Measurements from ENCODE around the gene CDS2.

Gene CDS2

GRCh38 chr20:5104479-5104878 is 22.3 kb upstream of the CDS2 start:
- no peak overlapping the region for H3K27ac ChIP-seq
- TF ChIP-seq CTCF (conservative IDR thresholded peaks at IDR 0.05): no peak

- TF ChIP-seq CTCF (conservative IDR thresholded peaks at IDR 0.05): no peak
- H3K27ac ChIP-seq: no peak overlapping the region
These were observed 17.5 kb upstream of the CDS2 start for GRCh38 chr20:5109276-5109675.

DNA sequence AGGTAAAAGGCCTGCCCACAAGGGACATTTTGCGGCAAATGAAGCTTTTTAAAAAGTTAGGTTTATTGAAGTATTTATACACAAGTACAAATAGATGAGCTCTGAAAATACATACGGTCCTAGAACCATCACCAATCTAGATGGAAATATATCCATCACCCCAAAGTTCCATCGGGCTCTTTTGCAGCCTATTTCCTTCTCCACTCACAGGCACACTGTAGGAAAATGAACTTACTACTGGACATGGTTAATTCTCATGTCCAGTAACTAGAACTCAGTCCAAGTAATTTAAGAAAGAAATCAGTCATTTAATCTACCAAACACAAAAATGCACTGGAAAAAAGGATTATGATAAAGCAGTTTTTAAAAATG is 13.2 kb upstream of the CDS2 start:
- TF ChIP-seq CTCF (conservative IDR thresholded peaks at IDR 0.05): no peak
- peak overlapping the region; percentile 92 for H3K27ac ChIP-seq

DNA sequence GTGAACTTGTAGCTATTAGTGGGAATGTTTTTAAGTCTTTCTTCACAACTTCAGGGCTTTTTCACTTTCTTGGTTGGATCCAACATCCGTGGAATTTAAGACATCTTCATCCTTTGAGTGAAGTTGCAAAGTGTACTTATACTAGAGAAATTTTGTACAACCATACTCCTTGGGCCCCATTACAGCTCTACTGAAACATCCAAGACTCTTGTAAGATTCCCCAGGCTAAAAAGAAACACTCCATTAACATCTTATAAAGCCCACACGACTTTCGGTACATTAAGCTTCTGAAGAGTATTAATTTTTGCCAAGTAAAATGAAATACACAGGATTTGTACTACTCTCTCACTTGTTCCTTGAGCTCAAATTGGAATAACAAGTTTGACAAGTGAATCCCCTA is 12.4 kb upstream of the CDS2 start:
- H3K27ac ChIP-seq: peak overlapping the region; percentile 92

DNA sequence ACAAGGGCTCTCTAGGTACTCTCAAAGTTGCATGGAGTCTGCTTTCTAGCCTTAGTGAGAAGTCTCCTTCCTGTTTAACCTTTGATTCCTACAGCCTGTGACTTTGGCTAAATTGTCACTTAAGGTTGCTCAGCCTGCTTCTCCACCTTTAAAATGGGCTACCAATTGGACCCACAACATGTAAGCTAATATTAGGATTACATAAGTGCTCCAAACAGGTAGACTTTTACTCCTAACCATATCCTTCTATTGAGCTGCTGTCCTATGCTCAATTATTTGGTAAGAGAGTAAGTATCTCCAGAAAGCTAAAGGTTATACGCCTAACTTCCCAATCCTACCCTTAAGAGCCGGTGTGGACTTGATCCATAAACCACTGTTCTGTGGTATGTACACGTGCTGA is 9.9 kb upstream of the CDS2 start:
- peak overlapping the region; percentile 3; the same call in 1 of the 2 replicates for H3K27ac ChIP-seq
- TF ChIP-seq CTCF (conservative IDR thresholded peaks at IDR 0.05): no peak

More for the DNA sequence above, 12.4 kb upstream of the CDS2 start:
- TF ChIP-seq CTCF (conservative IDR thresholded peaks at IDR 0.05): no peak

DNA sequence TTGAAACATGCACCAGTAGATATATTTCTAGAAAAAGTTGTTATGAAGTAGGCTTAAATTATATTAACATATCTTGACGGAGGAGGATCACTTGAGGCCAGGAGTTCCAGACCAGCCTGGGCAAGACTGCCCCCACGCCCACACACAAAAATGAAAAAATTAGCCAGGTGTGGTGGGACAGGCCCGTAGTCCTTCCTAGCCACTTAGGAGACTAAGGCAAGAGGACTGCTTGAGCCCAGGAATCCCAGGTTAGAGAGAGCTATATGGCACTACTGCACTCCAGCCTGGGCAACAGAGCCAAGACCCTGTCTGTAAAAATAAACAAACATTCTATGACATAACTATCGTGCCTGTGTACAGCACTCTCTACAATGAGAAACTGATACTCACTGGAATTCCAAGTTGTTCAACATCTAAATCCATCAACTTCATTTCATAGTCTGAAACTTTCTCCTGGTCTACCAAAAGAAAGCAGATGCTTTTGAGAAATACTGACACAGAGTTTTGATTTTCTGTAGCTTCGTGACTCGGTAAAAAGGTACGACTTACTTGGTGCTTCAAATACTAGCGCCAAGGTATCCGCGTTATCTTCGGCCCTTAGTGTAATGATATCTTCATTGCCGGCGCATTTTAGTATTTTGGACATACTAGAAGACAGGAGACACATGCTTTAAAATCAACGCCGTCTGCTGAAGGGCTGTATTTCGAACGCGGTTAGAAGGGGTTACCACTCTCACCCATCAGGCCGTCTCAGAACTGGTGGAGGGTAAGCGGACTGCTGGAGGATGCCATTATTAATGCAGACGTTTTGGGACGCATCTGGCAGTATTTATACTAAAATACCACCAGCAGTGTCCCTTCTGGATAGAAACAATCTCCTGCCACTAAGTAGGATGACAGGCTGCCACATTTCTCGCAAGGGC is 8.3 kb upstream of the CDS2 start:
- H3K27ac ChIP-seq: peak overlapping the region; percentile 79
- no peak for TF ChIP-seq CTCF (conservative IDR thresholded peaks at IDR 0.05)

GRCh38 chr20:5119143-5119434 is 7.7 kb upstream of the CDS2 start:
- peak overlapping the region; percentile 79 for H3K27ac ChIP-seq
- no peak for TF ChIP-seq CTCF (conservative IDR thresholded peaks at IDR 0.05)

Measured in VCaP (cell line).